GM21825 (cell line): ENCODE measurements around the gene VSIG10L2.

Experiments
- ATAC-seq: cut with Tn5 transposase; IDR thresholded peaks from one replicate; pipeline ENCODE4 v1.9.1; 2021; ENCODE audit warnings: mild to moderate bottlenecking, moderate library complexity; ENCODE audit not compliant: unreplicated experiment

VSIG10L2 gene

DNA sequence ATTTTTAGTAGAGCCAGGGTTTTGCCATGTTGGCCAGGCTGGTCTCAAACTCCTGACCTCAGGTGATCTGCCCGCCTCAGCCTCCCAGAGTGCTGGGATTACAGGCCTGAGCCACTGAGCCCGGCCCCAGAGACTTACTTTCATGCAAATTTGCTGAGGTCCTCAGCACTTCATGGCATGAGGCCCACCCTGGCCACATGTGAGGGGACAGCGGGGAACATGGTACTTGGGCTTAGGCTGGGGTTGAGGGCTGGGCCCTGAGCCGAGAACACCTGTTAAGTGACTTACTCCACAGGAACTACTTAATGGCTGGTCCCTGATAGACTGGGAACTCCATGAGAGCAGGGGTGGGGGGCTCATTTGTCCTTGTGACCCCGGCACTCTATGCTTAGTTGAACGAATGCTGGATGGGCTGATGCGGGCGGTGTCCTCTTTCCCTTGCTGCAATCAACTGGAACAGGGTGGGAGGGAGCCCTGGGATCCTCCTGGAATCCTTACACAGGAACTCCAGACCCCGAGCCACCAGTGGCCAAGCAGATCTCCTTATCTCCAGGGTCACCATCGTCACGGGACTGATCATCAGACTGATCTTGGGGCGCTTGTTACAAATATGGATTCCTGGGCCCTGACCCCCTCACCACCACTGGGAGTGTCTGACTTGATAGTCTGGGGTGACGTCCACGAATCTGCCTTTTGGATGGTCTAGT is 1.0 kb downstream of the VSIG10L2 start:
- ATAC-seq: no peak

DNA sequence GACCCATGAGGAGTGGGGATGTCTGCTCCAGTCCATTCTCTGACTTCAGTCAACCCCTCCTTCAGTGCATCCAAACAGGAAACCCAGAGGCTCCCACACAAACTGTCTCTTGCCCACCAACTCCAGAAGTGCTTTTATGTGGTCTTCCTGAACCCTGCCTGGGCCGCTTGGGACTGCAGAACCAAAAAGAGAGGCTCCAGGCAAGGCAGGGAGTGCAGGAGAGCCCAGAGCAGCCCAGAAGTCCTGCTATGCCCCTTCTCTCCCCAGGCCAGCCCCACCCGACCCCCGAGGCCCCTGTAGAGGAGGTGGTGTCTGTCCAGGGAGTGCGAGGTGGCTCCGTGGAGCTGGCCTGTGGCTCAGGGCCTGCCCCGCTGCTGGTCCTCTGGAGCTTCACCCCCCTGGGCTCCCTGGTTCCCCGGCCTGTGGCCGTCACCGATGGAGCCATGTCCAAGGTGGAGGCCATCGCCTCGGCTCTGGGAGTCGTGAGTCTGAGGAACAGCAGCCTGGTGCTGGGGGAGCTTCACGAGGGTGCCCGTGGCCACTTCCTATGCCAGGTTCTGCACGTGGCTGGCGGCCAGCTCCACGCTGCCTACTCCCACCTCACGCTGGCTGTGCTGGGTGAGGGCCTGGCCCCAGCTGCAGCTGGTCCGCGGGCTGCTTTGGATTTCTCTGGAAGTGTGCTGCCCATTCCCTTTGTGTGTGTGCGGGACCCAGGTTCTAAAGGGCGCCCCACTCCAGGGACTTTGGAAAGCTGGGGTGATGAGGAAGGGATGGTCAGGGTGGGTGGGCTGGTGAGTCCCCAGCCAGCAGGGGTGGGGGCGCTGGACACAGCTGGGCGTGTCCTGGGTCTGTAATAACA is 1.8 kb downstream of the VSIG10L2 start:
- ATAC-seq: no peak

DNA sequence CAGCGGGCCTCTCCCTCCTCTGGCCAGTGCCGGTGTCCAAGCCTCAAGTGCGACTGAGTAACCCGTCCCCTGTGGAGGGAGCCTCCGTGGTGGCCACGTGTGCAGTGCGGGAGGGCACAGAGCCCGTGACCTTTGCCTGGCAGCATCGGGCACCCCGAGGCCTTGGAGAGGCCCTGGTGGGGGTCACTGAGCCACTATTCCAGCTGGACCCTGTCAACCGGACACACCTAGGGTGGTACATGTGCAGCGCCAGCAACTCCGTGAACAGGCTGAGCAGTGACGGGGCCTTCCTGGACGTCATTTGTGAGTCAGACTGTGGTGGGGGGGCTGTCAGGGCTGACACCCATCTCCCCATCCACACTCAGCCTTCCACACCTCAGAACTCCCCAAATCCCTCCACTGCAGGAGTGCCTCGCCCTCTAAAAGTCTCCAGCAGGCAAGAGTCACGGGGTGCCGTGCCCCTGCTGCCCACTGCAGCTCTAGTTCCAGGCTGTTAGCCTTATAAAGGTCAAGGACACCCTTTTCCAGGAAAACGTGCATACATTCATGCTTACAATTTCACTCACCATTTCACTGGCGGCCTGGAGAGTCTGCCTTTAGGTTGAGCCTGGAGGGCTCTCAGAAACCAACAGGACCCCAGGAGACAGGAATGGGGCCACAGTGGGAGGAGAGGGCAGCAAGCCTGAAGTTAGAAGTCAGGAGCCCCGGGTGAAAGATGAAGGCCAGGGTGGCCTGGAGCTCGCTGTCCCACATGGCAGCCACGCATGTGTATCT is 2.6 kb downstream of the VSIG10L2 start:
- no peak for ATAC-seq

DNA sequence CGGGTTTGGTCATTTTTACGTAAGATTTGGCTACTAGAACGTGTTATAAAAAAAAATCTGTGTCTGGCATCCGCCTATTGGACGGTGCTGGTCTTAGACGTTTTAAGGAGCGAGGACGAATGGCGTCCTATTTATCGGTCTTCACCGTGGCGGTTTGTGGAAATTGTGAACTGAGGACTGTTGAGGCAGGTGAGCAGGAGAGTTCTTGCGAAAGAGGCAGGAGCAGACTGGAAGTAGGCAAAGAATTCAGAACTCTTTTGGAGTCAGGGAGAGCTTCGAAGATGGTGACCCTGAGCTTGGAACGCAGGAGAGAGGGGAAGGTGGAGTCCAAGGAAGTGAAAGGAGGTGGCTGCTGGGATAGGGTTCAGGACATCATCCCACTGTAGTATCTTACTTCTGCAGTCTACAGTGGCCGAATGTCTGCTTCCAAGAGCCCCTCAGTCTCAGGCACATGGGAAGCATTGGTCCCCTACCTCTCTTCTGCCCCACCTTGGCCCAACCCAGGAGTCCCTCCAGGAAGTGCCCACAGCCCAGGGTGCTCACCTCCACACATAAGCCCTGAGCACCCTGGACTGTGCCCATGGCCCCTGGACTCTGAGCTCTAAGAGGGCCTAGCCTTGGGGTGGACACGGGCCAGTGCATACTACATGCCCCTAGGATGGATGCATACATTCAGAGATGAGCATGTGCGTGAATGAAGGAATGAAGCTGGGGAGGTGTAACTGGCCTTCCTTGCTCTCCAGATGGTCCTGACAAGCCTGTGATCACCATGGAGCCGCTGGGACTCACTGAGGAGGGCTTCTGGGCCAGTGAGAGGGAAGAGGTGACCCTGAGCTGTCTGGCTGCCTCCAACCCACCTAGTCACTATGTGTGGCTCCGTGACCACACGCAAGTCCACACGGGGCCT is 3.7 kb downstream of the VSIG10L2 start:
- ATAC-seq: no peak

DNA sequence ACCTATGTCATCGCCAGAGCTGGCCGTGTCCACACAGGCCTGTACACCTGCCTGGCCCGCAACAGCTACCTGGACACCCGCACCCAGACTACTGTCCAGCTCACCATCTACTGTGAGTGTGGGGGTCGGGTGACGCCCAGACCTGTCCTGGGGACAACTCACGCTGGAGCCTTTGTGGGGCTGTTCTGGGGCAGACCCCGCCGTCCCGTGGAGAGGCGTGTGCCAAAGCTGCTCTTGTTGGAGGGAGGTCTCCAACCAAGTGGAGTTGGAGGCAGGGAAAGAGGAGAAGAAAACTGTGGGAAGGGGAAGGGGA is 4.3 kb downstream of the VSIG10L2 start:
- no peak for ATAC-seq

DNA sequence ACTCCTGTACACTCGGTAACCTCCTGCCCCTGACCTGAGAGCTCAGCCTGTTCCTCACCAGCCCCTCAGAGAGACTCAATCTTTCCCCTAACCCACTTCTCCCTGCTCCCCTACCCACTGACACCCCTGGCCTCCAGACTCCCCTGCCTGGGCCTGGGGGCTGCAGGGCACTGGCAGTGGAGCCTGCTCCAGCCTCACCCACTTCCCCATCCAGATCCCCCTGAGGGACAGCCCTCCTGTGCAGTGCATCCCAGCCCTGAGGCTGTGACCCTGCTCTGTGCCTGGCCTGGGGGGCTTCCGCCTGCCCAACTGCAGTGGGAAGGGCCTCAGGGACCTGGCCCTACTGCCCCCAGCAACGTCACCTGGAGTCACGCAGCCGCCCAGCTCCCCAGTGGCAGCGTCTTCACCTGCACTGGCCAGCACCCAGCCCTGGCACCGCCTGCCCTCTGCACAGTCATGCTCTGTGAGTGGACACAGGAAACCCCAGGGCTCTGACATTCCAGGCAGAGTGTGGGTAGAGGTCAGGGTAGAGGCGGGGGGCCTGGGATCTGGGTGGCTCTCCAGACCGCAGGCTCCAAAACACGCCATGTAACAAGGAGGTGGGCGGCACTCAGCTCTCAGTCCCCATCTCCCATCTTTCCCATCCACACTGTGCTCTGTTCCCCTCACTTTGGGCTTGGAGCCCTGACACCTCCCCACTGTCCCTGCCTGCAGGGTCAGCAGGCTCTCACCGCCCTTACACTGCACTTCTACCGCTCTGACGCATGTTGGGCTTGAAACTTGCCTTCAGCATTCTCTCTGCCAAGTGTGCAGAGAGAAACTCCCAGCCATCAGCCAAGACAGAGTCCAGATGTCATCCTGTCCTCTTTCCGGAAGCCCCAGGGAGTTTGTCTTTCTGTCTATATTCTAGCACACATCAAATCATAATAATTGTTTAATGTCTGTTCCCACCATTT is 5.1 kb downstream of the VSIG10L2 start:
- ATAC-seq: no peak

DNA sequence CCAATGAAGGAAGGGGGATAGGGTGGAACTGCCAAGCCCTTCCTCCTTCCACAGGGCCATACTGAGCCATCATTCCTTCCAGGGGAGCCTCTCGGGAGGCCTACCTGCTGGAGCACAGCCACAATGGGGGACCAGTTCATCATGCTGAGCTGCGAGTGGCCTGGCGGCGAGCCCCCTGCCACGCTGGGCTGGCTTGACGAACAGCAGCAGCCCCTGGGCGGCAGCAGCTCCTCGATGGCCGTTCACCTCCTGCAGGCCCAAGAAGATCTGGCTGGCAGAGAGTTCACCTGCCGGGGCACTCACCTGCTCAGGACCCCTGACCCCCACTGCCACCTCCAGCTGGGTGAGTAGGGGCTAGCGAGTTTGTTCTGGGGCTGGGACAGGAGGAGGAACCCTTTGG is 5.9 kb downstream of the VSIG10L2 start:
- ATAC-seq: no peak

DNA sequence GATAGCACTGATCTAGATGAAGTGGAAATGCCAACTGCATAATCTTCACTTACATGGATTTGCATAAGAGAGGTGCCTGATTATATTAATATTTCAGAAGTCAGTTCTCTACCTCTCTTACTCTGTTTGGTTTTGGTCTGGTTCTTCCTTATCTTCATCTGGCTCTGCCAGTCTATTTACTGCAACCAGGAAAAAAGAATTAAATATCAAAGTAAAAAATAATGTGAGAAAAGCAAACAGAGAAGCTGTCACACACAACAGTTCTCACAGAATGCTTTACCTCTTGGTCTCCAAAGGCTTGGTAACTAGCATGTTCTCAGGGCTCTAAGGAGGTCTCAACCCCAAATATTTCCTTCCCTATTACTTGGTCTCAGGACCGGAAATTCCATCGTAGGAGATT is 6.7 kb downstream of the VSIG10L2 start:
- no peak for ATAC-seq

DNA sequence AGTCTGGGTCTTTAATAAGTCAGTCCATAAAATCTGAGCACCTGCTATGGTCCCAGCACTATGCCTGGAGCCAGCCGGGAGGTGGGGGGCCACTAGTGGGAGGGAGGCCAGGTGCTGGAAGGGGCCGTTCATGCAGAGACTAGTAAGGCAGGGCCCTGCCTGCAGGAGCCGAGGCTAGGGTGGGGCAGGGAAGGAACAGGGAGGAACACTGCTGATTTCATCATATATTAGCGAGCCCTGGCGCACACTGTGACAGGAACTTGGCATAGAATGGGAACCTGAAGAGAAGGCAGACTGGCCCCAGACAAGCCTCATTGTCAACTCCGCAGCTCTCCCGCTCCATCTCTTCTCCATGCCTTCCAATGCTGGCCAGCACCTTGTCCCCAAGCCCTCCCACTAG is 7.1 kb downstream of the VSIG10L2 start:
- ATAC-seq: no peak

DNA sequence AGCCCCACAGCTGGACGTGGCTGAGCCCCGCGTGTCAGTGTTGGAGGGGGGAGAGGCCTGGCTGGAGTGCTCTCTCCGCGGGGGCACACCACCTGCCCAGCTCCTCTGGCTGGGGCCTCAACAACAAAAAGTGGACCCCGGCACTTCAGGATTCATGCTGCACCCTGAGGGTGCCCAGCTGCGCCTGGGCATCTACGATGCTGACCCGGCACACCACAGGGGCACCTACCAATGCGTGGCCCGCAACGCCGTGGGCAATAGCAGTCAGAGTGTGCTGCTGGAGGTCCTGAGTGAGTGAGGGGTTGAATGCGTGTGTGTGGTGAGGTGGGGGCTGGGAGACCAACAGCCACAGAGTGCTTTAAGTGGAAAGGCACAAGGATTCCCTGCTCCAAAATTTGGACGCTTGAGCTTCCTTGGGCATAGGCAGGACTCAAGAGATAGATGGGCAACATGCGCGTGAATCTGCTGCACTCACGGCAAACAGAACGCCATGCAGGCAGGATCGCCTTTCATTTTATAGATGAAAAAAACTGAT is 7.6 kb downstream of the VSIG10L2 start:
- no peak for ATAC-seq

DNA sequence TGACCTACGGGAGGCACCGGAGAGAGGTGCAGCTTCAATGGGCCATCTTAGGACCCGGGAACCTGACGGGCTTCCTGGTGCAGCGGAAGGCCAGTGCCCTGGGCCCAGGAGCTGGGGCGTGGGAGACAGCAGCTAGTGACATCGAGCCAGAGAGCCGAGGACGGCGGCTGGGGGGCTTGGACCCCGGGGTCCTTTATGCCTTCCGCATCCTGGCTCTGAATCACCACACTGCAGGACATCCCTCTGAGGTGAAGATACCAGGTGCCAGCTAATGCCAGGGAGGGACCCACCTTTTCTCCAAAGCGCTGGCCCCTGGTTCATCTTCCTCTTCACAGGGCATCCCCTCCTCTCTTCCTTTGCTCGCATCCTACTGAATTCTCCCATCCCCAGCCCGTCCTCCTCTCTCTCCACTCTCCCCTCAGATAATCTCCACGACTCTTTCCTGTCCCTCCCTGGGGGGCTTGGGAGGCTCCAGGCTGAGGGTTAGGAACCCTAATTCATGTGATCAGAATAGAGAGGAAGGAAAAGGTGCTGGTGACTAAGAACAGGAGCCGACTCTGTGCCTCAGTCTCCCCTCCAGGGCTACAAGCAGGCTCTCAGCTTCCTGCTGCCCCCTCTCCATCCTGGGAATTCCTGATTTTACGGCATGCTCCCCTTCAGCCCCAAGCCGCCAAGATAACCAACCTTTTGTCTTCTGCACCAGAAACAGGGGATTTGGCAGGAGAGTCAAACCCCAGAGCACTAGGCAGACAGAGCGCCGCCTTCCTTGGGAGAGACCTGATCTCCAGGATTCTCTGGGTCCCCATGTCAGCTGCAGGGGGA is 8.5 kb downstream of the VSIG10L2 start:
- ATAC-seq: no peak

DNA sequence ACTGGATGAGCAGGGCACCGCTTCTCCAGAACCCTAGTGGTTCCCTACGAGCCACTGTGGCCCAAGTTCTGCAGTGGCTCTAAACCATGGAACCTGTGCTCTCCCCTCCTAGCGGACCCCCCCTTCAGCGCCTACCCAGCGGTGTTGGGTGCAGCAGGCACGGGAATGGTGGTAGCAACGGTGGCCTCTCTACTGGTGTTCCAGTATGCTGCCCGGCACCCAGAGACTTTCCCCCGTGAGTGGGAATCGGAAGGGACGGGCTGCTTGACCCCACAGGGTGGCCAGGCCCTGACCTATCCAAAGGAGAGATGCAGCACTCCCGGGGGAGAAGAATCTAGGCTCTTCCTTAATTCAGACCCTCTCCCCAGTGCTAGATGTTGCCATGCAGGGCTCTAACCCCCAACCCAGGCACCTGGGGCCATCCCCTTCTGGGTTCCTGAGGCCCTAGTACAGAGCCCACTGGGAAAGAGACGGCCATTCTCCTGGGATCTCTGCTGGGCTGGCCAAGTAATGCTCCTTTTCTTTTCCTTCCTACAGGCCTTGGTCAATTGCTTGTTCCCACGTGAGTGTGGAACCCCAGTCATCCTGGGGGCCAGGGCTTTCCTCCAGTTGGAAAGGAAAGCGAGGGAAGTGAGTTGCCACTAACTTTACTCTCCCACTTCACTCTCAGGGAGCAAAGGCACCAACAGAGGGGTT is 9.2 kb downstream of the VSIG10L2 start:
- no peak for ATAC-seq

DNA sequence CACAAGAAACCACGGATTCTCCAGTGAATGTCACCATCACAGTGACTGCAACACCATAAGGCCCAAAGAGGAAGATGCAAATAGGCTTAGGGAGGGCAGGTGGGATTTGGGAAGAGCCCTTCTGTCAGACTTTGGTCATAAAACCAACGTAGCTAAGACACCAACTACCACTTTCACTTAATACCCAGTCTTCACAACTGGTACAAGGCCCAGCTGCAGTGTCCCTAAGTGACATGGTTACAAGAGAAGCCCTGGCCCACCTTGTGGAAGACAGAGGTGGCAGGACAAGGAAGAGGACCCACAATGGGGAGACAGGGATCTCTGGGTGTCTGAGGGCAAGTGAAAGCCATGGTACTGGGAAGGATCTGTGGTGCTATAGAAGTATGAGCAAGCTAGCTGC is 10.0 kb downstream of the VSIG10L2 start:
- no peak for ATAC-seq

DNA sequence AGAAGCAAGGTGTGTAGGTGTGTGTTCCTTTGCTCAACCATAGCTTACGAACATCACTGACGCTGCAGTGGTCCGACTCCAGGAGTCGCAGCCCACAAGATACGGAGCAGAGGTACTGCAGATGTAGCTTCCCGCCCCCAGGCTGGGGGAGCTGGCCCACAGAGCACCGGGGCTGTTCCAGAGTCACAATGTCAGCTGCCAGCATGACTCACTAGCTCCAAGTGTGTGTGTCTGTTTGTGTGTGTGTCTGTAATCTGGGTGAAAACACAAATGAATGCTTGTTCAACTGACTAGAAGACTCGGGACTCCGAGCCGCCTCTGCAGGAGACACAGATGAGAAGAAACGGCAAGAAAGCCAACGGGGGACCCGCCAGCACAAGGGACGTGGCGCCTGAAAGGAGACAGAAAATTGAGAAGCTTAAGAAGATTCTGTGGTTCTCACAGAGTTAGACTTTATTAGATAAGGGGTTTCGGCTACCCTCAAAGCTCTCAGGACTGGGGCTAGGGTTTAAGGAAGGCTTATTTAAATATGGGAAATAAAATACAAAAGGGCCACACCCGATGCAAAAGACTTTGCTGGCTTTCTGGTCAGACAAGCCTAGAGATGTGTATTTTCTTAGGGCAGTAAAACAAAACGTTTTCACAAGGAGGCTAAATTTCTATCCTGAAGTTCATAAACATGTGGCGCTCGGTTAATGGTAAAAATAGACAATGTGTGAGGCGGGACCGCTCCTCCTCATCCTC is 10.7 kb downstream of the VSIG10L2 start:
- no peak for ATAC-seq

DNA sequence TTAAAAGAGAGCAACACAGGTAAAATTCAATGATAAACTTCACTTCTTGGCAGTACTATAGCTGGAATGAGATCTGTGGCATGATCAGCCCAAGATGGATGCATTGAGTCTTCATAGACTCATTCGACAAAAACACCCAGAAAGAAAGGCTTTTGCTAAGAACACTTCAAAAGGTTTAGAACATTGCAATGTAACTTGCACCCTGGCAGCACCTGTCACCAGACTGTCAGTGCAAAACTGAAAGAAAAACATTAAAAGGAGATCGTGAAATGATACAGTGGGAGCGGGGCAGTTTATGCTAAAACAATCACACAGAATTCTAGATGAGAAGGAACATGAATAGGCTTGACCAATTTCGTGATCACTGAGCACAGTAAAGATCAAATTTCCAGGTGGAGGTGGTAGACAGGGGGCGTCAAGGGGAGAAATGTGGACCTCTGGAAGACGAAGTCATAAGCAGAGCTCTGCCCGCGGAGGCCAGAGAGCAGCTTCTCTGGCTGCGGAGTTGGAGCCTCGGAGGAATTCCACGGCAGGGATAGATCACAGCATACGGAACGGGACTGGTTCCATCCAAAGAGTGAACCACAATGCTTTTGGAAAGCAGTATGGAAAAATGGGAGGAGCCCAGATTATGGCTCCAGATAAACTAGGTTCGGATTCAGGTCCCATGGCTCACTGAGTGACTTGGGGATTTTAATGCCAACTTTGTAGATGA is 11.9 kb downstream of the VSIG10L2 start:
- ATAC-seq: no peak

DNA sequence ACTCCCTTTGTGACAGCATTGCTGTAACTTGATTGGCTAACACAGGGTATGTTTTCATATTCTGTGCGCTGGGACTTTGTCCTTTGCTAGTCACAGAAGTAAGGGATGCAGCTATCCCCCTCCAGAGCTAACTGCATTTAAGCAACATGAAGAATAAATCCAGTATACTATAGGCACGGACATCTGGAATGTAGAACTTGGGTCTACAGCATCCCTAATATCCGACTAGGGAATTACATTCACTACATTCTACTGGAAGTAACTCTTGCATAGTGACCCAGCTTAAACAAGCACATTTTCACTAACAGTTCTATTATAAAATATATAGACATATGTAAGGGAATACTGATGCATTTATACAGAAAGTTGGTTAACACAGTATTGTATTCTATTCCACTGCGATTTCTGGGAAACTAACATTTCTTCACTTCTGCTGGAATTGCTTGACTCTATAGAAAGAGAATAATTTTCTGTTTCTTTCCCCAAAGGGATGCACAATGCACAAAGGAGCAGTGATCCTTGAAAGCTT is 13.1 kb downstream of the VSIG10L2 start:
- ATAC-seq: no peak
